Ovary (tissue), 3 donors: ENCODE results near the gene SULF2.

Experiments used
- EP300 ChIP-seq: sonication (generic); formaldehyde crosslinking; IDR thresholded peaks from one replicate; pipeline ENCODE4 v1.6.1; 2017; ENCODE audit warnings: antibody characterized with exemption
- POLR2A ChIP-seq: fragments of 450-650 bp; IDR thresholded peaks from one replicate; pipeline ENCODE4 v1.6.1; 2017; ENCODE audit warnings: antibody characterized with exemption, mild to moderate bottlenecking, moderate library complexity
- TF ChIP-seq, protein P1 (sequence below), 3 donors: fragments of 450-650 bp in 2 of 3; fragments of 200-600 bp in 1 of 3; IDR thresholded peaks; one replicate each; pipeline versions ENCODE4 v1.5.1 to v1.8.0; 2016 to 2022; ENCODE audit warnings: antibody characterized with exemption in 3 of 3, mild to moderate bottlenecking in 1 of 3
- donor health status: DM: no; HTN: no; CAD: no.

DNA sequence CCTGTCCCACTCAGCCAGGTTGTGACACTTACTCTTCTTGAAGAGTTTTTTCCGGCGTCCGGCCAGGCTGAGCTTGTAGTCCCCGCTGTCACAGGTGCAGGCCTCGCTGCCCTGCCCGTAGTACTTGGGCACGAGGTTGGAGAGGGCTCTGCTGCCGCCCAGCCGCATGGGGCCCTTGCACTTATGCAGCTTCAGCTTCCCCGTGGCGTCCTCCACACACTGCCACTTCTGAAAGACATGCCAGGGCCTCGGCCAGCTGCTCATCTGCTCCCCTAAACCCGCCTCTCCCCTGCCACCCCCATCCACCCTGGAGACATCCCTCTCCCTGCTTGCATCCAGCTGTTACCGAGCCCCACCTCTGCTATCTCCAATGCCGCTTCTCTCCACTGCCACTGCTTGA, 113.1 kb downstream of the SULF2 start:
- TF ChIP-seq POLR2A (no peak), EP300 (no peak)
- TF ChIP-seq, protein P1, sequence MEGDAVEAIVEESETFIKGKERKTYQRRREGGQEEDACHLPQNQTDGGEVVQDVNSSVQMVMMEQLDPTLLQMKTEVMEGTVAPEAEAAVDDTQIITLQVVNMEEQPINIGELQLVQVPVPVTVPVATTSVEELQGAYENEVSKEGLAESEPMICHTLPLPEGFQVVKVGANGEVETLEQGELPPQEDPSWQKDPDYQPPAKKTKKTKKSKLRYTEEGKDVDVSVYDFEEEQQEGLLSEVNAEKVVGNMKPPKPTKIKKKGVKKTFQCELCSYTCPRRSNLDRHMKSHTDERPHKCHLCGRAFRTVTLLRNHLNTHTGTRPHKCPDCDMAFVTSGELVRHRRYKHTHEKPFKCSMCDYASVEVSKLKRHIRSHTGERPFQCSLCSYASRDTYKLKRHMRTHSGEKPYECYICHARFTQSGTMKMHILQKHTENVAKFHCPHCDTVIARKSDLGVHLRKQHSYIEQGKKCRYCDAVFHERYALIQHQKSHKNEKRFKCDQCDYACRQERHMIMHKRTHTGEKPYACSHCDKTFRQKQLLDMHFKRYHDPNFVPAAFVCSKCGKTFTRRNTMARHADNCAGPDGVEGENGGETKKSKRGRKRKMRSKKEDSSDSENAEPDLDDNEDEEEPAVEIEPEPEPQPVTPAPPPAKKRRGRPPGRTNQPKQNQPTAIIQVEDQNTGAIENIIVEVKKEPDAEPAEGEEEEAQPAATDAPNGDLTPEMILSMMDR (IDR thresholded peaks at IDR 0.05) = no peak
